HepG2 (cell line): ENCODE measurements around the gene ROBO2. TPM values are rescaled to one million over a fixed set of nuclear protein-coding genes. Genes with fewer than 3 reads are reported as not detected.

Source experiments
- ATAC-seq: fragments of 200-7000 bp; cut with Tn5 transposase; 3 replicates; pipeline ENCODE4 v1.9.1; 2020; ENCODE audit warnings: mild to moderate bottlenecking, moderate library complexity
- BruUV-seq: library from RNA; stranded (reverse); fragments of 400-500 nt; replicated peaks from 2 replicates; lab custom pipeline; 2021; lab: Mats Ljungman, UMichigan
- CTCF ChIA-PET: fragments of 300-600 bp; formaldehyde crosslinking; extraction: SDS; loops from one replicate; lab custom pipeline; 2021; ENCODE audit warnings: low total read pairs, inconsistent platforms, low intra/inter-chr PET ratio; lab: Yijun Ruan, JAX
- POLR2A ChIA-PET: fragments of 350-600 bp; sonication (Branson Sonifier 250); formaldehyde crosslinking; loops from one replicate; lab custom pipeline; 2020; ENCODE audit warnings: antibody characterized with exemption, inconsistent platforms; lab: Yijun Ruan, JAX
- DNase-seq: peaks from one replicate; pipeline ENCODE4 v3.0.0-alpha.2; 2015; ENCODE audit warnings: low spot score
- FAIRE-seq: peaks from 3 replicates; lab custom pipeline; 2011; peaks lifted over from hg19 to GRCh38; lab: Jason Lieb, UNC
- H2AFZ ChIP-seq: one replicate; pipeline ENCODE4 v1.6.1; 2011; ENCODE audit warnings: low read length, inconsistent platforms
- H3K27ac ChIP-seq: fragments of 300-600 bp; 3 replicates; pipeline ENCODE4 v1.8.0; 2011; ENCODE audit warnings: mixed run types, mild to moderate bottlenecking, mixed read lengths, low read length, inconsistent platforms; ENCODE audit not compliant: insufficient read depth; ENCODE audit errors: extremely low read length
- H3K27me3 ChIP-seq, 2 experiments: fragments of 200-600 bp in 1 of 2; 2 replicates in 1 of 2; 3 replicates in 1 of 2; pipeline versions ENCODE4 v1.6.0 to v1.8.0; 2011; ENCODE audit warnings: low read length in 2 of 2, mild to moderate bottlenecking in 2 of 2, moderate library complexity in 2 of 2, inconsistent platforms in 1 of 2; ENCODE audit not compliant: insufficient read depth in 2 of 2, control insufficient read depth in 1 of 2
- H3K36me3 ChIP-seq, 2 experiments: fragments of 200-600 bp in 1 of 2; replicated peaks in 1 of 2; 2 replicates in 1 of 2; 3 replicates in 1 of 2; pipeline versions ENCODE4 v1.5.1 to v1.8.0; 2011; ENCODE audit warnings: low read length in 2 of 2, inconsistent platforms in 1 of 2; ENCODE audit not compliant: insufficient read depth in 2 of 2, control insufficient read depth in 1 of 2
- H3K4me1 ChIP-seq: 2 replicates; pipeline ENCODE4 v1.5.1; 2012; ENCODE audit warnings: low read length, inconsistent platforms; ENCODE audit not compliant: insufficient read depth
- H3K4me2 ChIP-seq: 2 replicates; pipeline ENCODE4 v1.6.0; 2011; ENCODE audit warnings: low read depth, low read length, inconsistent platforms
- H3K4me3 ChIP-seq, 3 experiments: fragments of 200-600 bp in 1 of 3; sonication (generic), shearing (Covaris generic) in 1 of 3; replicated peaks in 1 of 3; 2 replicates each; pipeline ENCODE4 v1.5.1; 2011 to 2016; ENCODE audit warnings: low read length in 3 of 3, inconsistent platforms in 2 of 3, low read depth in 2 of 3, mild to moderate bottlenecking in 2 of 3, control low read depth in 1 of 3, mixed read lengths in 1 of 3; ENCODE audit not compliant: insufficient read depth in 1 of 3
- H3K79me2 ChIP-seq: one replicate; pipeline ENCODE4 v1.6.1; 2011; ENCODE audit warnings: low read length, inconsistent platforms; ENCODE audit not compliant: insufficient read depth
- H3K9ac ChIP-seq: 2 replicates; pipeline ENCODE4 v1.6.0; 2011; ENCODE audit warnings: mild to moderate bottlenecking, low read depth, low read length, inconsistent platforms; ENCODE audit not compliant: insufficient read depth
- H3K9me3 ChIP-seq: 2 replicates; pipeline ENCODE4 v1.5.1; 2012; ENCODE audit warnings: mild to moderate bottlenecking, low read length
- H4K20me1 ChIP-seq: 2 replicates; pipeline ENCODE4 v1.6.0; 2011; ENCODE audit warnings: inconsistent platforms, mild to moderate bottlenecking, low read length, moderate library complexity; ENCODE audit not compliant: insufficient read depth
- DMAP1 ChIP-seq: IDR thresholded peaks from 2 replicates; pipeline ENCODE4 v1.6.1; 2016
- NFE2L1 ChIP-seq: sonication (generic); formaldehyde crosslinking; IDR thresholded peaks from 2 replicates; pipeline ENCODE4 v1.4.0; 2020; ENCODE audit warnings: missing genetic modification reagents, mild to moderate bottlenecking, borderline replicate concordance
- SRSF4 ChIP-seq: fragments of 200-400 bp; formaldehyde crosslinking; IDR thresholded peaks from one replicate; pipeline ENCODE4 v1.6.1; 2018; ENCODE audit warnings: mild to moderate bottlenecking, low read depth, low read length, moderate library complexity; ENCODE audit not compliant: poor library complexity, severe bottlenecking
- ZBTB20 ChIP-seq: sonication (generic); formaldehyde crosslinking; IDR thresholded peaks from 2 replicates; pipeline ENCODE4 v1.8.1; 2023; ENCODE audit warnings: missing genetic modification reagents, low read depth, mild to moderate bottlenecking, borderline replicate concordance
- ZFX ChIP-seq: sonication (generic); formaldehyde crosslinking; IDR thresholded peaks from 2 replicates; pipeline ENCODE4 v1.4.0; 2020; ENCODE audit warnings: mild to moderate bottlenecking, low read depth, missing genetic modification reagents, moderate library complexity
- ZNF441 ChIP-seq: sonication (generic); formaldehyde crosslinking; IDR thresholded peaks from 2 replicates; pipeline ENCODE4 v1.7.0; 2021; ENCODE audit warnings: missing genetic modification reagents, borderline replicate concordance
- ZSCAN12 ChIP-seq: sonication (generic); formaldehyde crosslinking; IDR thresholded peaks from 2 replicates; pipeline ENCODE4 v1.9.0; 2021; ENCODE audit warnings: mild to moderate bottlenecking, missing genetic modification reagents
- WGBS: methylation state at CpG from one replicate; pipeline ENCODE4 v1.1.6; 2017; ENCODE audit warnings: low lambda C conversion rate; 5-methylcytosine and 5-hydroxymethylcytosine counted together
- in situ Hi-C: cut with HindIII; loops from 2 replicates; pipeline ENCODE4 v1.10.0; 2017; ENCODE audit warnings: low pct_unique_long_range_greater_than_20kb; ENCODE audit not compliant: extremely low pct_ligation_motif_present
- intact Hi-C: fragments of 100-400 bp; cut with micrococcal nuclease; formaldehyde crosslinking; loops from one replicate; pipeline ENCODE4 v1.10.0; 2022; ENCODE audit not compliant: unreplicated experiment
- polyA plus RNA-seq, 8 experiments: library from polyadenylated mRNA; depleted of rRNA in 3 of 8; stranded (reverse) in 7 of 8; unstranded in 1 of 8; fragments of >200 nt; fragmentation: Illumina TruSeq in 4 of 8; extraction: Trizol in 4 of 8; gene quantifications; 2 replicates each; pipeline versions ENCODE4 v1.2.1 to v1.2.3, GENCODE V29; 2011 to 2016; ENCODE audit warnings: low read depth in 4 of 8, missing spikeins in 1 of 8, mixed read lengths in 1 of 8; ENCODE audit not compliant: insufficient read depth in 1 of 8
- total RNA-seq, 5 experiments: library from RNA; depleted of rRNA; stranded (reverse); fragments of >200 nt; fragmentation: Illumina TruSeq; extraction: Trizol; gene quantifications; 2 replicates each; pipeline ENCODE4 v1.2.3, GENCODE V29; 2016; ENCODE audit warnings: low read depth in 1 of 5
- TF ChIP-seq, protein P1 (sequence below): sonication (generic); formaldehyde crosslinking; IDR thresholded peaks from 2 replicates; pipeline ENCODE4 v1.8.0; 2022; ENCODE audit warnings: missing genetic modification reagents, mild to moderate bottlenecking, borderline replicate concordance
- TF ChIP-seq, protein P2 (sequence below): sonication (generic); formaldehyde crosslinking; IDR thresholded peaks from 2 replicates; pipeline ENCODE4 v1.4.0; 2020; ENCODE audit warnings: missing genetic modification reagents, mild to moderate bottlenecking, borderline replicate concordance
- TF ChIP-seq, protein P3 (sequence below): sonication (generic); formaldehyde crosslinking; IDR thresholded peaks from 2 replicates; pipeline ENCODE4 v1.4.0; 2020; ENCODE audit warnings: missing genetic modification reagents
- TF ChIP-seq, protein P4 (sequence below): sonication (generic); formaldehyde crosslinking; IDR thresholded peaks from 2 replicates; pipeline ENCODE4 v1.4.0; 2020; ENCODE audit warnings: mild to moderate bottlenecking, missing genetic modification reagents, borderline replicate concordance

Gene ROBO2
- total and polyA plus RNA-seq, 2 of the 13 experiments (the other 11 are each of a cell fraction or from before 2014, with no cell fraction given): not detected

DNA sequence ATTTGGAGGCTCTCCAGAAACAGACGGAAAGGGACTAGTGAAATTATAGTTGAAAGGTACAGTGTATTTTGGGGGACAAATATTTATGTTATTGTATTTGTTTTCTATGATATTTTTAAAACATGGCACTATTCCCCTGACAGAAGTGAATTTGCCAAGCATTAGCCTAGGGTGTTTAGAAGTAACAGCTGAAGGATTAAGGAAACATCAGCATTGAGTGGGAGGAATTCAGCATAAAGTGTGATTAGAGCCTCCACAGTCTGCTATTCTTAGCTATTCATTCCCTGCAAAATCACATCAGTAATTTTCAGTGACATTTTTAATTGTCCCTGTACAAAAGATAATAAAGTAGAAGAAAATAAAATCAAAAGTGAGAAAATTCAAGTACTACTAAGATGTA, 231.4 kb downstream of the ROBO2 start:
- H3K4me3 ChIP-seq: no peak overlapping the region
- no TSS peak for BruUV-seq
- H3K4me2 ChIP-seq: no peak overlapping the region
- H3K79me2 ChIP-seq: no peaks in the 10 kb centered on the region
- H3K4me1 ChIP-seq: no peaks in the 10 kb centered on the region
- H3K27me3 ChIP-seq: no peaks in the 10 kb centered on the region
- in situ Hi-C loops: no loop called here
- no peaks in the 10 kb centered on the region for H4K20me1 ChIP-seq
- ATAC-seq: no peak
- H3K27ac ChIP-seq: no peak overlapping the region
- H3K9ac ChIP-seq: no peak overlapping the region
- intact Hi-C loops: no loop called here
- no peak overlapping the region for H2AFZ ChIP-seq
- no peak for FAIRE-seq
- TF ChIP-seq DMAP1 (CRISPR knock-in tag): no peak
- no peak for TF ChIP-seq SRSF4
- TF ChIP-seq ZSCAN12: no peak
- TF ChIP-seq ZNF441 (CRISPR knock-in tag): no peak
- TF ChIP-seq ZFX (CRISPR knock-in tag): no peak
- TF ChIP-seq, protein P1, sequence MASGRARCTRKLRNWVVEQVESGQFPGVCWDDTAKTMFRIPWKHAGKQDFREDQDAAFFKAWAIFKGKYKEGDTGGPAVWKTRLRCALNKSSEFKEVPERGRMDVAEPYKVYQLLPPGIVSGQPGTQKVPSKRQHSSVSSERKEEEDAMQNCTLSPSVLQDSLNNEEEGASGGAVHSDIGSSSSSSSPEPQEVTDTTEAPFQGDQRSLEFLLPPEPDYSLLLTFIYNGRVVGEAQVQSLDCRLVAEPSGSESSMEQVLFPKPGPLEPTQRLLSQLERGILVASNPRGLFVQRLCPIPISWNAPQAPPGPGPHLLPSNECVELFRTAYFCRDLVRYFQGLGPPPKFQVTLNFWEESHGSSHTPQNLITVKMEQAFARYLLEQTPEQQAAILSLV (CRISPR knock-in tag): no peak
- TF ChIP-seq NFE2L1 (CRISPR knock-in tag): no peak
- TF ChIP-seq, protein P2, sequence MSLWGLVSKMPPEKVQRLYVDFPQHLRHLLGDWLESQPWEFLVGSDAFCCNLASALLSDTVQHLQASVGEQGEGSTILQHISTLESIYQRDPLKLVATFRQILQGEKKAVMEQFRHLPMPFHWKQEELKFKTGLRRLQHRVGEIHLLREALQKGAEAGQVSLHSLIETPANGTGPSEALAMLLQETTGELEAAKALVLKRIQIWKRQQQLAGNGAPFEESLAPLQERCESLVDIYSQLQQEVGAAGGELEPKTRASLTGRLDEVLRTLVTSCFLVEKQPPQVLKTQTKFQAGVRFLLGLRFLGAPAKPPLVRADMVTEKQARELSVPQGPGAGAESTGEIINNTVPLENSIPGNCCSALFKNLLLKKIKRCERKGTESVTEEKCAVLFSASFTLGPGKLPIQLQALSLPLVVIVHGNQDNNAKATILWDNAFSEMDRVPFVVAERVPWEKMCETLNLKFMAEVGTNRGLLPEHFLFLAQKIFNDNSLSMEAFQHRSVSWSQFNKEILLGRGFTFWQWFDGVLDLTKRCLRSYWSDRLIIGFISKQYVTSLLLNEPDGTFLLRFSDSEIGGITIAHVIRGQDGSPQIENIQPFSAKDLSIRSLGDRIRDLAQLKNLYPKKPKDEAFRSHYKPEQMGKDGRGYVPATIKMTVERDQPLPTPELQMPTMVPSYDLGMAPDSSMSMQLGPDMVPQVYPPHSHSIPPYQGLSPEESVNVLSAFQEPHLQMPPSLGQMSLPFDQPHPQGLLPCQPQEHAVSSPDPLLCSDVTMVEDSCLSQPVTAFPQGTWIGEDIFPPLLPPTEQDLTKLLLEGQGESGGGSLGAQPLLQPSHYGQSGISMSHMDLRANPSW (CRISPR knock-in tag): no peak
- TF ChIP-seq, protein P3, sequence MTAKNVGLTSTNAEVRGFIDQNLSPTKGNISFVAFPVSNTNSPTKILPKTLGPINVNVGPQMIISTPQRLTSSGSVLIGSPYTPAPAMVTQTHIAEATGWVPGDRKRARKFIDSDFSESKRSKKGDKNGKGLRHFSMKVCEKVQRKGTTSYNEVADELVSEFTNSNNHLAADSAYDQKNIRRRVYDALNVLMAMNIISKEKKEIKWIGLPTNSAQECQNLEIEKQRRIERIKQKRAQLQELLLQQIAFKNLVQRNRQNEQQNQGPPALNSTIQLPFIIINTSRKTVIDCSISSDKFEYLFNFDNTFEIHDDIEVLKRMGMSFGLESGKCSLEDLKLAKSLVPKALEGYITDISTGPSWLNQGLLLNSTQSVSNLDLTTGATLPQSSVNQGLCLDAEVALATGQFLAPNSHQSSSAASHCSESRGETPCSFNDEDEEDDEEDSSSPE (CRISPR knock-in tag): no peak
- TF ChIP-seq ZBTB20 (CRISPR knock-in tag): no peak
- TF ChIP-seq, protein P4, sequence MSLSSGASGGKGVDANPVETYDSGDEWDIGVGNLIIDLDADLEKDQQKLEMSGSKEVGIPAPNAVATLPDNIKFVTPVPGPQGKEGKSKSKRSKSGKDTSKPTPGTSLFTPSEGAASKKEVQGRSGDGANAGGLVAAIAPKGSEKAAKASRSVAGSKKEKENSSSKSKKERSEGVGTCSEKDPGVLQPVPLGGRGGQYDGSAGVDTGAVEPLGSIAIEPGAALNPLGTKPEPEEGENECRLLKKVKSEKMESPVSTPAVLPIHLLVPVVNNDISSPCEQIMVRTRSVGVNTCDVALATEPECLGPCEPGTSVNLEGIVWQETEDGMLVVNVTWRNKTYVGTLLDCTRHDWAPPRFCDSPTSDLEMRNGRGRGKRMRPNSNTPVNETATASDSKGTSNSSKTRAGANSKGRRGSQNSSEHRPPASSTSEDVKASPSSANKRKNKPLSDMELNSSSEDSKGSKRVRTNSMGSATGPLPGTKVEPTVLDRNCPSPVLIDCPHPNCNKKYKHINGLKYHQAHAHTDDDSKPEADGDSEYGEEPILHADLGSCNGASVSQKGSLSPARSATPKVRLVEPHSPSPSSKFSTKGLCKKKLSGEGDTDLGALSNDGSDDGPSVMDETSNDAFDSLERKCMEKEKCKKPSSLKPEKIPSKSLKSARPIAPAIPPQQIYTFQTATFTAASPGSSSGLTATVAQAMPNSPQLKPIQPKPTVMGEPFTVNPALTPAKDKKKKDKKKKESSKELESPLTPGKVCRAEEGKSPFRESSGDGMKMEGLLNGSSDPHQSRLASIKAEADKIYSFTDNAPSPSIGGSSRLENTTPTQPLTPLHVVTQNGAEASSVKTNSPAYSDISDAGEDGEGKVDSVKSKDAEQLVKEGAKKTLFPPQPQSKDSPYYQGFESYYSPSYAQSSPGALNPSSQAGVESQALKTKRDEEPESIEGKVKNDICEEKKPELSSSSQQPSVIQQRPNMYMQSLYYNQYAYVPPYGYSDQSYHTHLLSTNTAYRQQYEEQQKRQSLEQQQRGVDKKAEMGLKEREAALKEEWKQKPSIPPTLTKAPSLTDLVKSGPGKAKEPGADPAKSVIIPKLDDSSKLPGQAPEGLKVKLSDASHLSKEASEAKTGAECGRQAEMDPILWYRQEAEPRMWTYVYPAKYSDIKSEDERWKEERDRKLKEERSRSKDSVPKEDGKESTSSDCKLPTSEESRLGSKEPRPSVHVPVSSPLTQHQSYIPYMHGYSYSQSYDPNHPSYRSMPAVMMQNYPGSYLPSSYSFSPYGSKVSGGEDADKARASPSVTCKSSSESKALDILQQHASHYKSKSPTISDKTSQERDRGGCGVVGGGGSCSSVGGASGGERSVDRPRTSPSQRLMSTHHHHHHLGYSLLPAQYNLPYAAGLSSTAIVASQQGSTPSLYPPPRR (CRISPR knock-in tag): no peak
- TF ChIP-seq, all 625 proteins: peak for 0
- WGBS: 33% methylated on average over 1 of the region's 1 CpG
- ChIA-PET CTCF (no interaction called here), POLR2A (no interaction called here)
- DNase-seq: no peak
- no peaks in the 10 kb centered on the region for H3K36me3 ChIP-seq
- H3K9me3 ChIP-seq: no peaks in the 10 kb centered on the region
